ENCODE data around the gene TP53I11.

GRCh38 chr11:44972746-44973435, 22.2 kb upstream of the TP53I11 start:
- TF ChIP-seq, protein P1, sequence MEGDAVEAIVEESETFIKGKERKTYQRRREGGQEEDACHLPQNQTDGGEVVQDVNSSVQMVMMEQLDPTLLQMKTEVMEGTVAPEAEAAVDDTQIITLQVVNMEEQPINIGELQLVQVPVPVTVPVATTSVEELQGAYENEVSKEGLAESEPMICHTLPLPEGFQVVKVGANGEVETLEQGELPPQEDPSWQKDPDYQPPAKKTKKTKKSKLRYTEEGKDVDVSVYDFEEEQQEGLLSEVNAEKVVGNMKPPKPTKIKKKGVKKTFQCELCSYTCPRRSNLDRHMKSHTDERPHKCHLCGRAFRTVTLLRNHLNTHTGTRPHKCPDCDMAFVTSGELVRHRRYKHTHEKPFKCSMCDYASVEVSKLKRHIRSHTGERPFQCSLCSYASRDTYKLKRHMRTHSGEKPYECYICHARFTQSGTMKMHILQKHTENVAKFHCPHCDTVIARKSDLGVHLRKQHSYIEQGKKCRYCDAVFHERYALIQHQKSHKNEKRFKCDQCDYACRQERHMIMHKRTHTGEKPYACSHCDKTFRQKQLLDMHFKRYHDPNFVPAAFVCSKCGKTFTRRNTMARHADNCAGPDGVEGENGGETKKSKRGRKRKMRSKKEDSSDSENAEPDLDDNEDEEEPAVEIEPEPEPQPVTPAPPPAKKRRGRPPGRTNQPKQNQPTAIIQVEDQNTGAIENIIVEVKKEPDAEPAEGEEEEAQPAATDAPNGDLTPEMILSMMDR (IDR thresholded peaks at IDR 0.05) = no peak
- no peak for TF ChIP-seq EZH2 (IDR thresholded peaks at IDR 0.05)
- TF ChIP-seq EZH2phosphoT487 (IDR thresholded peaks at IDR 0.05) = no peak

Data from neural progenitor cell (in vitro differentiated cells).